ENCODE measurements around the gene TSPAN15. TPM values are rescaled to one million over a fixed set of nuclear protein-coding genes. Genes with fewer than 3 reads are reported as not detected.

Gene TSPAN15
- total RNA-seq, 1 experiment from 2014 or later = 8.3 TPM

DNA sequence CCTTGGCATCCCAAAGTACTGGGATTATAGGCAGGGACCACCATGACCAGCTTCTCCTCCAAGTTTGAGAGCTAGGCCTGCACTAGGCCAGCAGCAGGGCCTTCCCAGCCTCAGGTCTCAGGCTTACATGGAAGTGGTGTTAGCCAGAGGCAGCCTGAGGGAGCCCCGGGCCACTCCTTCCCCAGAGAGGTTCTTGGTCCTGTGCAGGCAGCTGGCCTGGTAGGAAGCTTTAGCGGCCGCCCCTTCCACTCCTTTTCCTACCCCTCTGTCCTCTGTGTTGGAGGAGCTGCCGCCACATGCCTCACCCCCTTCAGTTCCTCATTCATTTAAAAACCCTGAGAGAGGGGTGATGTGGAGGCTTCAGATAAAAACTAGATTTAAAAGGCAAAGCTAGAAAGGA, 40.3 kb downstream of the TSPAN15 start (continued):
- TF ChIP-seq, protein P1, sequence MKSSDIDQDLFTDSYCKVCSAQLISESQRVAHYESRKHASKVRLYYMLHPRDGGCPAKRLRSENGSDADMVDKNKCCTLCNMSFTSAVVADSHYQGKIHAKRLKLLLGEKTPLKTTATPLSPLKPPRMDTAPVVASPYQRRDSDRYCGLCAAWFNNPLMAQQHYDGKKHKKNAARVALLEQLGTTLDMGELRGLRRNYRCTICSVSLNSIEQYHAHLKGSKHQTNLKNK (CRISPR knock-in tag; IDR thresholded peaks at IDR 0.05) = no peak
- TF ChIP-seq ZNF219 (CRISPR knock-in tag; IDR thresholded peaks at IDR 0.05; ENCODE audit: borderline replicate concordance) (no peak), TP53 (CRISPR knock-in tag; IDR thresholded peaks at IDR 0.05) (no peak), JAZF1 (CRISPR knock-in tag; IDR thresholded peaks at IDR 0.05) (no peak), NR3C1 (CRISPR knock-in tag; conservative IDR thresholded peaks at IDR 0.05; ENCODE audit: low read depth) (no peak), FOXP1 (CRISPR knock-in tag; IDR thresholded peaks at IDR 0.05; ENCODE audit: borderline replicate concordance) (no peak), NFYB (CRISPR knock-in tag; conservative IDR thresholded peaks at IDR 0.05; ENCODE audit: low read depth) (no peak), RELA (CRISPR knock-in tag; IDR thresholded peaks at IDR 0.05; ENCODE audit: borderline replicate concordance) (no peak)
- TF ChIP-seq, protein P2, sequence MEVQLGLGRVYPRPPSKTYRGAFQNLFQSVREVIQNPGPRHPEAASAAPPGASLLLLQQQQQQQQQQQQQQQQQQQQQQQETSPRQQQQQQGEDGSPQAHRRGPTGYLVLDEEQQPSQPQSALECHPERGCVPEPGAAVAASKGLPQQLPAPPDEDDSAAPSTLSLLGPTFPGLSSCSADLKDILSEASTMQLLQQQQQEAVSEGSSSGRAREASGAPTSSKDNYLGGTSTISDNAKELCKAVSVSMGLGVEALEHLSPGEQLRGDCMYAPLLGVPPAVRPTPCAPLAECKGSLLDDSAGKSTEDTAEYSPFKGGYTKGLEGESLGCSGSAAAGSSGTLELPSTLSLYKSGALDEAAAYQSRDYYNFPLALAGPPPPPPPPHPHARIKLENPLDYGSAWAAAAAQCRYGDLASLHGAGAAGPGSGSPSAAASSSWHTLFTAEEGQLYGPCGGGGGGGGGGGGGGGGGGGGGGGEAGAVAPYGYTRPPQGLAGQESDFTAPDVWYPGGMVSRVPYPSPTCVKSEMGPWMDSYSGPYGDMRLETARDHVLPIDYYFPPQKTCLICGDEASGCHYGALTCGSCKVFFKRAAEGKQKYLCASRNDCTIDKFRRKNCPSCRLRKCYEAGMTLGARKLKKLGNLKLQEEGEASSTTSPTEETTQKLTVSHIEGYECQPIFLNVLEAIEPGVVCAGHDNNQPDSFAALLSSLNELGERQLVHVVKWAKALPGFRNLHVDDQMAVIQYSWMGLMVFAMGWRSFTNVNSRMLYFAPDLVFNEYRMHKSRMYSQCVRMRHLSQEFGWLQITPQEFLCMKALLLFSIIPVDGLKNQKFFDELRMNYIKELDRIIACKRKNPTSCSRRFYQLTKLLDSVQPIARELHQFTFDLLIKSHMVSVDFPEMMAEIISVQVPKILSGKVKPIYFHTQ (CRISPR knock-in tag; IDR thresholded peaks at IDR 0.05) = no peak
- TF ChIP-seq, protein P3, sequence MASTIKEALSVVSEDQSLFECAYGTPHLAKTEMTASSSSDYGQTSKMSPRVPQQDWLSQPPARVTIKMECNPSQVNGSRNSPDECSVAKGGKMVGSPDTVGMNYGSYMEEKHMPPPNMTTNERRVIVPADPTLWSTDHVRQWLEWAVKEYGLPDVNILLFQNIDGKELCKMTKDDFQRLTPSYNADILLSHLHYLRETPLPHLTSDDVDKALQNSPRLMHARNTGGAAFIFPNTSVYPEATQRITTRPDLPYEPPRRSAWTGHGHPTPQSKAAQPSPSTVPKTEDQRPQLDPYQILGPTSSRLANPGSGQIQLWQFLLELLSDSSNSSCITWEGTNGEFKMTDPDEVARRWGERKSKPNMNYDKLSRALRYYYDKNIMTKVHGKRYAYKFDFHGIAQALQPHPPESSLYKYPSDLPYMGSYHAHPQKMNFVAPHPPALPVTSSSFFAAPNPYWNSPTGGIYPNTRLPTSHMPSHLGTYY (CRISPR knock-in tag; IDR thresholded peaks at IDR 0.05) = no peak

DNA sequence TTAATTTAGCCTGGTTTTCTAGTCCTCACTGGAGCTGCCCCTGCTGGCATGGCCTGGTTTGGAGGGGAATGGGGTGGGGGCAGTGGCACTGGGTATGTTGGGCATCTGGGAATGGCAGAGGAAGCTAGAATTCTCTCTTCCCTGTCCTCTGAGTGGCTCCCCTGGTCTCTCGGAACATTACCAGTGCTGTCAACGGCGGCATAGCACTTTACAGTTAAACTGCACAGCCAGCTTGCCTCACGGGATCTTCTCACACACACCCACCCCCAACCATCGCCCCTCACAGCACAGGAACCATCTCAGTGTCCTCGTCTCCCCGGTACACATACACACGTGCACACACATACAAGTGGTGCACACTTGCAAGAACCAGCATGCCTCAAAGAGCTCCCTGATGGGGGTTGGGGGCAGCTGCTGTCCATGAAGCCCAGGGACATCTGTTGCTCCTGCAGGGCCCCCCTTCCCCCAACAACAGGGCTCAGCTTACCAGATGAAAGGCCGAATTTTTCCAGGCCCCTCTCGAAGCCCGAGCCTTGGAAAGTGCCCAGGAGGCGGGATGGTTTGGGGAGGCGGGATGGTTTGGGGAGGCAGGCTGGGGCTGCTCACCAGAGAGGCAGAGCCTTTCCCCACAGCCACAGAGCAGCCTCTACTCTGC, 41.0 kb downstream of the TSPAN15 start:
- Mint-ChIP-seq H3K27me3 (ENCODE audit: low read depth) (peaks cover 14% of the 10 kb centered on the region; the same call in 1 of the 2 replicates), H3K4me1 (no peaks in the 10 kb centered on the region), H3K27ac (no peak overlapping the region), H3K9me3 (peaks cover 23% of the 10 kb centered on the region), H3K4me3 (no peak overlapping the region), H3K36me3 (peaks cover 25% of the 10 kb centered on the region)
- ATAC-seq (no peak), DNase-seq (ENCODE audit: low spot score) (no peak)
- POLR2A ChIA-PET = interaction anchor here (0.6 to 0.8 kb wide), 2 partner anchors 13 to 1028 kb away, joined by 4 read pairs; no protein-coding TSS in a partner anchor
- CTCF ChIA-PET = interaction anchor here (0.7 to 2.5 kb wide), 7 partner anchors 15 to 171 kb away, joined by 3 to 12 read pairs (median 4); partner anchors contain the start of gene TSPAN15
- TF ChIP-seq GTF2I (CRISPR knock-in tag; conservative IDR thresholded peaks at IDR 0.05) (no peak), ESRRA (CRISPR knock-in tag; IDR thresholded peaks at IDR 0.05; ENCODE audit: borderline replicate concordance) (no peak), FOXP1 (CRISPR knock-in tag; IDR thresholded peaks at IDR 0.05; ENCODE audit: borderline replicate concordance) (no peak), IRF2 (CRISPR knock-in tag; IDR thresholded peaks at IDR 0.05; ENCODE audit: borderline replicate concordance, low read depth) (no peak), ZNF317 (CRISPR knock-in tag; IDR thresholded peaks at IDR 0.05; ENCODE audit: borderline replicate concordance, low read depth) (no peak)
- TF ChIP-seq, protein P2 (CRISPR knock-in tag; IDR thresholded peaks at IDR 0.05) = no peak
- TF ChIP-seq, protein P3 (CRISPR knock-in tag; IDR thresholded peaks at IDR 0.05) = no peak
- TF ChIP-seq, protein P4, sequence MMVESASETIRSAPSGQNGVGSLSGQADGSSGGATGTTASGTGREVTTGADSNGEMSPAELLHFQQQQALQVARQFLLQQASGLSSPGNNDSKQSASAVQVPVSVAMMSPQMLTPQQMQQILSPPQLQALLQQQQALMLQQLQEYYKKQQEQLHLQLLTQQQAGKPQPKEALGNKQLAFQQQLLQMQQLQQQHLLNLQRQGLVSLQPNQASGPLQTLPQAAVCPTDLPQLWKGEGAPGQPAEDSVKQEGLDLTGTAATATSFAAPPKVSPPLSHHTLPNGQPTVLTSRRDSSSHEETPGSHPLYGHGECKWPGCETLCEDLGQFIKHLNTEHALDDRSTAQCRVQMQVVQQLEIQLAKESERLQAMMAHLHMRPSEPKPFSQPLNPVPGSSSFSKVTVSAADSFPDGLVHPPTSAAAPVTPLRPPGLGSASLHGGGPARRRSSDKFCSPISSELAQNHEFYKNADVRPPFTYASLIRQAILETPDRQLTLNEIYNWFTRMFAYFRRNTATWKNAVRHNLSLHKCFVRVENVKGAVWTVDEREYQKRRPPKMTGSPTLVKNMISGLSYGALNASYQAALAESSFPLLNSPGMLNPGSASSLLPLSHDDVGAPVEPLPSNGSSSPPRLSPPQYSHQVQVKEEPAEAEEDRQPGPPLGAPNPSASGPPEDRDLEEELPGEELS (CRISPR knock-in tag; IDR thresholded peaks at IDR 0.05) = no peak

Data from WTC11 (cell line).